GM10266 (cell line): Measurements from ENCODE around the gene ERFL.

Source experiments
- DNase-seq: peaks from one replicate; pipeline ENCODE4 v3.0.0; 2012; ENCODE audit errors: extremely low spot score
- CTCF ChIP-seq: IDR thresholded peaks from 2 replicates; pipeline ENCODE4 v1.5.1; 2012; ENCODE audit warnings: mild to moderate bottlenecking, low read depth; ENCODE audit not compliant: control insufficient read depth, insufficient read depth; ENCODE audit errors: missing control alignments

ERFL gene

GRCh38 chr19:41870401-41870873 is 57.8 kb downstream of the ERFL start:
- no peak for DNase-seq
- TF ChIP-seq CTCF = no peak

- DNase-seq = no peak
- no peak for TF ChIP-seq CTCF
These were observed 58.8 kb downstream of the ERFL start for GRCh38 chr19:41869374-41869955.

GRCh38 chr19:41868989-41869300 is 59.3 kb downstream of the ERFL start:
- DNase-seq = no peak
- TF ChIP-seq CTCF = no peak

GRCh38 chr19:41868120-41868988 is 59.9 kb downstream of the ERFL start:
- no peak for DNase-seq
- TF ChIP-seq CTCF = no peak

GRCh38 chr19:41866284-41866683 is 62.0 kb downstream of the ERFL start:
- no peak for TF ChIP-seq CTCF
- no peak for DNase-seq

GRCh38 chr19:41864374-41864773 is 63.9 kb downstream of the ERFL start:
- TF ChIP-seq CTCF = no peak

More at GRCh38 chr19:41864374-41864773, 63.9 kb downstream of the ERFL start:
- no peak for DNase-seq
